Measurements from ENCODE around the gene AFF2. TPM values are rescaled to one million over a fixed set of nuclear protein-coding genes. Genes with fewer than 3 reads are reported as not detected.

The AFF2 gene
- total RNA-seq, 2 donors from 2014 or later, result 0.89 to 3.2 TPM

DNA sequence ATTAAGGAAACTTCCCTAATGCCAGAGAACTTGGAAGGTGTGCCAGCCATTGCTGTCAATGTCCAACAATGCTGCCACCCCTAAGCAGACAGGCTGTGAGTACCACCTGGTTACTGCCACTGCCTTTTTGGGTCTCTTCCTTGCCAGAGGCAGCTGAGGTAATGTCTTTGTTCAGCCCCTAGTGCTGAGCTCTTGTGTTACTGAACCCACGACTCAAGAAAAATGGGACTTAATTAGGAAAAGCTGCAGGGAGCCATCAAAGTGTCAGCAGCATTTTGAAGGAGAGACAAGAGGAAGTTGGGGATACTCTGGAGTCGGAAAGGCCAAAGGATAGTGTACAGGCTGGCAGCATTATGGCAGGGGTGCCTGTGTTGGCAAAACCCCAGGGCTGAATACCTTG lies 283.7 kb downstream of the AFF2 start:
- Histone ChIP-seq H3K9me3 (no peaks in the 10 kb centered on the region), H3K4me3 (no peak overlapping the region), H3K27ac (no peak overlapping the region), H3K36me3 (no peaks in the 10 kb centered on the region), H3K27me3 (no peaks in the 10 kb centered on the region), H3K4me1 (no peaks in the 10 kb centered on the region)
- TF ChIP-seq, protein P1, sequence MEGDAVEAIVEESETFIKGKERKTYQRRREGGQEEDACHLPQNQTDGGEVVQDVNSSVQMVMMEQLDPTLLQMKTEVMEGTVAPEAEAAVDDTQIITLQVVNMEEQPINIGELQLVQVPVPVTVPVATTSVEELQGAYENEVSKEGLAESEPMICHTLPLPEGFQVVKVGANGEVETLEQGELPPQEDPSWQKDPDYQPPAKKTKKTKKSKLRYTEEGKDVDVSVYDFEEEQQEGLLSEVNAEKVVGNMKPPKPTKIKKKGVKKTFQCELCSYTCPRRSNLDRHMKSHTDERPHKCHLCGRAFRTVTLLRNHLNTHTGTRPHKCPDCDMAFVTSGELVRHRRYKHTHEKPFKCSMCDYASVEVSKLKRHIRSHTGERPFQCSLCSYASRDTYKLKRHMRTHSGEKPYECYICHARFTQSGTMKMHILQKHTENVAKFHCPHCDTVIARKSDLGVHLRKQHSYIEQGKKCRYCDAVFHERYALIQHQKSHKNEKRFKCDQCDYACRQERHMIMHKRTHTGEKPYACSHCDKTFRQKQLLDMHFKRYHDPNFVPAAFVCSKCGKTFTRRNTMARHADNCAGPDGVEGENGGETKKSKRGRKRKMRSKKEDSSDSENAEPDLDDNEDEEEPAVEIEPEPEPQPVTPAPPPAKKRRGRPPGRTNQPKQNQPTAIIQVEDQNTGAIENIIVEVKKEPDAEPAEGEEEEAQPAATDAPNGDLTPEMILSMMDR (IDR thresholded peaks at IDR 0.05), result no peak
- DNase-seq (ENCODE audit: low spot score), result no peak

DNA sequence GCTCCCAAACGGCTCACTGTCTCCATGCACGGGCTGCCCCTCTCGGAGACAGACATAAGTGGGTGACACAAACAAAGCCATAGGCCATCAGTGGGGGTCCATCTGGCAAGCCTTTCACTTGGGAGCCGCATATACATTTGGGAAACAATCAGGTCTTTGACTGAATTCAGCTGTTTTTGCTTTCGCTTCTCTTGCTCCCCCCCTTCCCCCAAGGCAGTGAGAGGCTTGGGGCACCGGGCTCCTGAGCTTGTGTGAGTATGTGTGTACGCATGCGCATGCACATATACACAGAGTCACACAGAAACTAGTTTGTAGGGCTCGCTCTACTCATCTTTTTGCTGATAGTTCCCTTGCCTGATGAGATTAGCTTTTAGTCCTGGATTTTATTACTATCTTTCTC lies 284.4 kb downstream of the AFF2 start:
- Histone ChIP-seq H3K4me1 (no peaks in the 10 kb centered on the region), H3K36me3 (no peaks in the 10 kb centered on the region), H3K9me3 (no peaks in the 10 kb centered on the region), H3K4me3 (no peak overlapping the region), H3K27me3 (no peaks in the 10 kb centered on the region), H3K27ac (no peak overlapping the region)
- TF ChIP-seq, protein P1 (IDR thresholded peaks at IDR 0.05), result no peak
- DNase-seq (ENCODE audit: low spot score), result no peak

DNA sequence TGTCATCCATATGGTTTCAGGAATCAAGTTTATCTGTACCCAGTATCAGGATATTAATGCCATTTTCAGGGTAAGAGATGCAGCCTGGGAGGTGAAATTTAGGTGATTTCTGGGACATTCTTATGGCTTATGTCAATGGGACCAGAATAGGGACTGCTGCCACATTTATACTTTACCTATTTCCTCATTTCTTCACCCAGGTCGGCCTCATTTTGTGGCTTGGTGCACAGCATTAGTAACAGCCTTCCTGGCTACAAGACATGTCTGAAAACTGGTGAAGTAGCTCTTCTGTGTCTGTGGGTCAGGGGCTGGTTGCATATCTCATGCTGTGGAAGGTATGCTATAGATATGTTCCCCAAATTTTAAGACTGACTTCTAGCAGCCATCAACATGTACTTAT lies 284.8 kb downstream of the AFF2 start:
- Histone ChIP-seq H3K36me3 (no peaks in the 10 kb centered on the region), H3K27ac (no peak overlapping the region), H3K4me3 (no peak overlapping the region), H3K27me3 (no peaks in the 10 kb centered on the region), H3K9me3 (no peaks in the 10 kb centered on the region), H3K4me1 (no peaks in the 10 kb centered on the region)
- no peak for DNase-seq (ENCODE audit: low spot score)
- TF ChIP-seq, protein P1 (IDR thresholded peaks at IDR 0.05), result no peak

DNA sequence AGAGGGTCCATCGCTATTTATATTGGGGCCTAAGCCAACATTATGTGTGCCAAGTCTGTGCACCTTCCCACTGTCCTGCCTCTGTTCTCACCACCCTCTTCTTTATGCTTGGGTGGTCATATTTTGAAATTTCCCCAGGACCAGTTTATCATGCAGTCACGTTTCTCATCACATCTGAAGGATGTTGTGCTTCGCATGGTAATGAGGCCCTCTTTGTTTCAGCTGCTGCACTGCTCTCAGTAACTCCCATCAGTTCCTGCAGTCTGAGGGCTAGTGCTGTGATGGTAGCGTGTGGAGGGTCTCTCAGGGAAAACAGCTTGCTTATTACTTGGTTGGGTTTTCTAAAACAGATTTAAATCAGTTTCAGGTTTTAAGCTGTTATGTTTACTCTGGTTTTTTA lies 288.0 kb downstream of the AFF2 start:
- DNase-seq (ENCODE audit: low spot score), result no peak
- H3K4me3 ChIP-seq, result no peak overlapping the region
- H3K27me3 ChIP-seq, result no peaks in the 10 kb centered on the region
- H3K27ac ChIP-seq, result no peak overlapping the region
- H3K9me3 ChIP-seq, result no peaks in the 10 kb centered on the region
- no peaks in the 10 kb centered on the region for H3K4me1 ChIP-seq
- TF ChIP-seq, protein P1 (IDR thresholded peaks at IDR 0.05), result no peak
- H3K36me3 ChIP-seq, result no peaks in the 10 kb centered on the region

GRCh38 chrX:148794350-148794749 lies 293.9 kb downstream of the AFF2 start:
- no peak overlapping the region for H3K27ac ChIP-seq
- no peaks in the 10 kb centered on the region for H3K27me3 ChIP-seq
- H3K9me3 ChIP-seq, result no peaks in the 10 kb centered on the region
- TF ChIP-seq, protein P1 (IDR thresholded peaks at IDR 0.05), result no peak
- no peaks in the 10 kb centered on the region for H3K4me1 ChIP-seq
- no peak for DNase-seq (ENCODE audit: low spot score)
- H3K36me3 ChIP-seq, result no peaks in the 10 kb centered on the region
- no peak overlapping the region for H3K4me3 ChIP-seq

GRCh38 chrX:148804579-148805355 lies 304.4 kb downstream of the AFF2 start:
- TF ChIP-seq, protein P1 (IDR thresholded peaks at IDR 0.05), result no peak
- no peaks in the 10 kb centered on the region for H3K4me1 ChIP-seq
- H3K27ac ChIP-seq, result no peak overlapping the region
- no peaks in the 10 kb centered on the region for H3K27me3 ChIP-seq
- no peaks in the 10 kb centered on the region for H3K36me3 ChIP-seq
- H3K9me3 ChIP-seq, result no peaks in the 10 kb centered on the region
- H3K4me3 ChIP-seq, result no peak overlapping the region
- DNase-seq (ENCODE audit: low spot score), result no peak

Measured in right atrium auricular region (tissue), 2 donors.